M059J (cell line): ENCODE results near the gene DIRAS2. TPM values are rescaled to one million over a fixed set of nuclear protein-coding genes. Genes with fewer than 3 reads are reported as not detected.
A peak's percentile ranks its signal among the peaks of the same experiment; 100 is the strongest.
"Not testable (repeated sequence)": the region's sequence is repeated elsewhere in the genome, so short reads cannot be mapped to it uniquely, and the experiment has no call there.

Experiments used
- DNase-seq: peaks from one replicate; pipeline ENCODE4 v3.0.0-alpha.2; 2012; ENCODE audit warnings: low read depth
- total RNA-seq: library from RNA; depleted of rRNA; stranded (reverse); fragments of >200 nt; shearing (Covaris generic); gene quantifications from 2 replicates; pipeline ENCODE4 v1.2.3, GENCODE V29; 2014; rRNA removed

The DIRAS2 gene, protein sequence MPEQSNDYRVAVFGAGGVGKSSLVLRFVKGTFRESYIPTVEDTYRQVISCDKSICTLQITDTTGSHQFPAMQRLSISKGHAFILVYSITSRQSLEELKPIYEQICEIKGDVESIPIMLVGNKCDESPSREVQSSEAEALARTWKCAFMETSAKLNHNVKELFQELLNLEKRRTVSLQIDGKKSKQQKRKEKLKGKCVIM
- not detected in 2 replicates for total RNA-seq

DNA sequence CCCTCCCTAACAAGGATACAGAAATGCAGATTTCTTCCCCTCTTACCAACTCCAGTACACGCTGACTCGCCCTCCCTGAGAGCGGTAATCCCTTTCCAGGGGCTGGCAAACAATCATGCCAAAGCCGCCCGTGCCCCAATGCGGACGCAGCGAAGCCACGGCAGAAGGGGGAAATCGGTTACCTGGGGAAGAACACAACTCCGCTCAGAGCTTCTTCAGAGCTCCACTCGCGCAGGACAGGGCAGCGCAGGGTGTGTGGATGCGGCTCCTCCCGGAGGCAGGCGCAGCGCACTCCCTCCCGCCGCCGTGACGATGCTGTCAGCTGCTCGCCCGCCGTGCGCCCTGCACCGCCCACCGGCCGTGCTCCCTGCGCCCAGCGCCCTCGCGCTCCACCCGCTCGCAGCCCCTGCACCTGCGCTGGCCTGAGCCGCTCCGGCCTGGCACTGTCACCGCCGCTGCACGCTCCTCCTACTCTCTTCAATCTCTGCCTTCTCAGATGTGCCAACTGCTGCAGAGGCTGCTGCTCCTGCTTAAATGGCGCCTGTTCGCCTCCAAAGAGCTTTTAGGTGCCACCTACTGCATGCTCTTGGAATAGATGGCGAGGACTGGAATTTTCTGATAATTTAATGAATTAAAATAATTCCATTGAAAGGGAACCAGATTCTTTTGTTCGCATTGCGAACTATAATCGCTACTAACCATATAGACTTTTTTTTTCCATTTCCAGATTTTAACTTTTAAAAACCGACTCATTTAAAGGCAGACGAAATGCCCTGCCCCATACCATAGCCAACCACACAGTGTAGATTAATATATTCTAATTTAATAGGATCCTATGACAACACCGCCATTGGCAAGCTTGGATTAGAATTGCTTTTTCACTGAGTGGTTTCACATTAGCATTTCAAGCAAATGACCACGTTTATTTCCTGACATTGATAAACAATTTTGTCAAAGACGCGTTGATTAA, at the start of gene DIRAS2:
Gene DIRAS2, minus strand, starts transcription at position 255 of the 970 bp plus-strand sequence. CDS start 28,997 bp downstream, outside the sequence.
- peak; percentile 35 for DNase-seq

DNA sequence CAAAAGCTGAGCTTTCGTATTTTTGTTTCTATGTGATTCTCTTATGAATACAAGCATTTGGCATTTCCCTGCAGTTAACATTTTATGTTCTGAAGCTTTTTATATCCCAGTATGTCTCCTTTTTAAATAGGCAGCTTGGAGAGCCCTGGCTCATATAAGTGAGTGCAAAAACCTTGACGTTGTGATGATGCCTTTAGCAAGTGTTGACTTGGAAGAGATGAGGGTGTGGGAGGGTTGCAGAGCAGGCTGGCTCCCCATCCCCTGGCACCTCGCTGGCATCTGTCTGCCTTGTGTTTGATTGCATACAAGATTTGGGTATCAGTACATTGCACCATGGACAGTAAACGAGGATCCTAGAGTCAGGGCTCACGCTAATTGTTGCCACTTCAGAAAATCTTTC, 42.1 kb upstream of the DIRAS2 start:
- DNase-seq, result no peak

DNA sequence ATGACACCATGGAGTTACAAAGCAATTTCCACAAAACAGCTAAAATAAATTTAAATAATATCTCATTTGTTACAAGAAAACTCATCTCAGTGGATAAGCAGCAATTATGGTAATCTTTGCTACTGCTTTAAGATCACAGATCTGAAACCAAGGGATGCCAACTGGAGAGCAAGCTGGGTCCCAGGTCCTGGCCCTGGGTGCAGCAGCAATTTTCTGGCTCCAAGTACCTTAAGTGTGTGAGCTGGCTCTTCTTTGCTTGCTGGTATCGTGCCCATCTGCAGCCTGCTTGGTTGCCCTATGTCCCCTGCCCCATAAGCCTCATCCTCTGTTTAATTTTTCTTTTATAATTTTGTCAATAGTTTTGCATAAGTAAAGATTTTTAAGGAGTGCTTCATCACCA, 41.5 kb upstream of the DIRAS2 start:
- no peak for DNase-seq

DNA sequence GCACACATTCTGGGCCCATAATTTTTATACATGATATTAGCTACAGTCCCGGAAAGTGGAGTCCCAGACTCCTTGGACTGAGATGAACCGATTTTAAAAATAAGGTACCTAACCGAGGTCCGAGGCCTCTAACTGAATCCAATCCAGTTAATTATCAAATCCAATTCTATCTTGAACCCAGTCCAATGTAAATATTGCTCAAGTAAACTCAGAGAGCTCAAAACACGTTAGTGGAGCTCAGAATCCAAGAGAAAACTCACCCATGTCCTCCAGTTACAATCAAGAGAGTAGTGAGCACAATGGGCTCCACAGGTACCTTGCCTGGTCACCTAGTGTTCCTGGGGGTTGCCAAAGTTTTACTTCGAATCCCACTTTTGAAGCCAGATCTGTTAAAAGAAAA, 37.9 kb upstream of the DIRAS2 start:
- DNase-seq, result no peak

DNA sequence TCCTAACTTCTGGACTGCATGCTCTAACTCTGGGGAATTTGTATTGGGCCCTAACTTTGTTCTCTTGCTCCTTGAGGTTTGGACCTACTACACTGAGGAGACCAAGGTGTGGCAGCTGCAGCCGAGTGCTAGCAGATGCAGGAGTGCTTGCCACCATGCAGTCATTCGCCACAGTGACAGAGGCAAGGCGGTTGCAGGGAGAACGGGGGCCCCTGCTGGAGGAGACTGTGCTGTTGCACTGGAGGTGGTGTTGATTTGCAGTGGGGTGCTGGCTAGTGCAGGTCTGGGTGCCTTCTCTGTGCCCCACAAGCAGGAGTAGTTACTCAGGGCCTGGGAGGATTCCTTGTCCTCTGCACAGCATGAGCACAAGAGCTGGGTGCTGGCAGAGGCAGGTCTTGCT, 22.4 kb upstream of the DIRAS2 start:
- no peak for DNase-seq

DNA sequence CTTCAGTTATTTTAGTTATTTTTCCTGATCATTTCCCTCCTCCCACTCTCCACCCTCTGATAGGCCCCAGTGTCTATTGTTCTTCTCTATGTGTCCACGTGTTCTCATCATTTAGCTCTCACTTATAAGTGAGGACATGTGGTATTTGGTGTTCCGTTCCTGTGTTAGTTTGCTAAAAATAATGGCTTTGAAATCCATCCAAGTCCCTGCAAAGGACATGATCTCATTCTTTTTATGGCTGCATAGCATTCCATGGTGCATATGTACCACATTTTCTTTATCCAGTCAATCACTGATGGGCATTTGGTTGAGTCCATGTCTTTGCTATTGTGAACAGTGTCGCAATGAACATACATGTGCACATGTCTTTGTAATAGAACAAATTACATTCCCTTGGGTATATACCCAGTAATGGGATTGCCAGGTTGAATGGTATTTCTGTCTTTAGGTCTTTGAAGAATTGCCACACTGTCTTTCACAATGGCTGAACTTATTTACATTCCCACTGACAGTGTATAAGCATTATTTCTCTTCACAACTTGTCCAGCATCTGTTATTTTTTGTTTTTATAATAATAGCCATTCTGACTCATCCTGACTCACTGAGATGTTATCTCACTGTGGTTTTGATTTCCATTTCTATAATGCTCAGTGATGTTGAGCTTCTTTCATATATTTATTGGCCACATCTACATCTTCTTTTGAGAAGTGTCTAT, 17.2 kb upstream of the DIRAS2 start:
- peak; percentile 61 for DNase-seq

DNA sequence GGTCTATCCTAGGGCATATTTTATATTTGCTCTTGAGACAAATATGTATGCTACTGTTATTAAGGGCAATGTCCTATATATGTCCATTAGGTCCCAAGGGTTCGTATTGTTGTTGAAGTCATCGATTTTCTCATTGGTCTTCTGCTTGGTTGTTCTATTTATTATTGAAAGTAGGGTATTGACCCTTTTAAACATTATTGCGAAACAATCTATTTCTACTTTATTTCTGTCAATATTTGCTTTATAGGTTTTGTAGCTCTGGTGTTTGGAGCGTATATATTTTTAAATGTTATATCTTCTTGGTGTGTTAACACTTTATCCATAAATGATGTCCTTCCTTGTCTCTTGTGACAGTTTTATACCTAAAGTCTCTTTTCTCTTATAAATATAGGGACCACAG, 16.2 kb upstream of the DIRAS2 start:
- DNase-seq, result no peak

DNA sequence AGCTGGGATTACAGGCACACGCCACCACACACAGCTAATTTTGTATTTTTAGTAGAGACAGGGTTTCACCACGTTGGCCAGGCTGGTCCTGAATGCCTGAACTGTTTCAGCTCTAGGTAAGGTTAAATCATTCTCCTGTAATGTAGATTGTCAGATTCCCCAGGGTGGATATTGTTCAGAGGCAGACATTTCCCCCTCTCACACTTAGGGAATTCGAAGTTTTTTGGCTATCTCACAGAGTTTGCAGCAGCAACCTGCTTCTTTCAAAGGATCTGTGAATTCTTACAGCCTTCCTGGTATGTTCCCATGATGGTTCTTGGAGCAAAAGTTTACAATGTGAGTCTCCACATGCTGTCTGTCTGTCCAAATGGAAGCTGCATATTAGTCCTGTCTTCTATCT, 15.6 kb upstream of the DIRAS2 start:
- DNase-seq, result no peak

DNA sequence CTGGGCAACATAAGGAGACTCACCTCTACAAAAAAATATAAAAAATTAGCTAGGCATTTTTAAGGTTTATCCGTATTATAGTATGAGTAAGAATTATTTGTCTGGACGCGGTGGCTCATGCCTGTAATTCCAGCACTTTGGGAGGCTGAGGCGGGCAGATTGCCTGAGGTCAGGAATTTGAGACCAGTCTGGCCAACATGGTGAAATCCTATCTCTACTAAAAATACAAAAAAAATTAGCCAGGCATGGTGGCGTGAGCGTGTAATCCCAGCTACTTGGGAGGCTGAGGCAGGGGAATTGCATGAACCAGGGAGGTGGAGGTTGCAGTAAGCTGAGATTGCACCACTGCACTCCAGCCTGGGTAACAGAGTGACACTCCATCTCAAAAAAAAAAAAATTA, 14.3 kb upstream of the DIRAS2 start:
- DNase-seq, result not testable (repeated sequence)

DNA sequence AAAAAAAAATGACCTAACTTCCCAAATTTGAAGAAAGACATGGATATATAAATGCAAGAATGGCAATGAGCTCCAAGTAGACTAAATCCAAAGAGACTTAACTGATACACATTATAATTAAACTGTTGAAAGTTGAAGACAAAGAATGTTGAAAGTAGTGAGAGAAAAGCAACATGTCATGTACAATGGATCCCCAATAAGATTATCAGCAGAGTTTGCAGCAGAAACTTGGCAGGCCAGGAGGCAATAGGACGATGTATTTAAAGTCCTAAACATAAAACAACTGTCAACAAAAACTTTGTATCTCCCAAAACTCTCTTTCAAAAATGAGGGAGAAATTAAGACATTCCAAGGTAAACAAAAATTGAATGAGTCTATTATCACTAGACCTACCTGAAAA, 8.6 kb upstream of the DIRAS2 start:
- DNase-seq, result no peak

DNA sequence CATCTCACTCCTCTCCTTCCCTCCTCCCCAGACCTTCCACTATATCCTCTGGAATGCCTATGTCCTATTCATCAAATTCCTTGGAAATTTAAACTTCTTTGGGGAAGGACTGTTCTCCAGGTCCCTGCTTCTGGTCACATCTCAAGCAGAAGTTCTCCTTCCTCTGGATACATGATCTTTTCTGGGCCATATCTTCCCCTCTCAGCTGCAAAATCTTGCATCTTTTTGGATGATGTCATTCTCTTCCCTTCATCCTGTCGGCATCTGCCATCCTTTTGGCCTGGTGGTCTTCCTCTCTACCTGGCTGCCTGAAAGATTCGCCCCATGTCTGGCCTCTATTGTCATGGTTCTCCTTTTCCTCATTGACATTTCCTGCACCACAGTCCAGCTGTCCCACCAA, 5.2 kb upstream of the DIRAS2 start:
- DNase-seq, result no peak

DNA sequence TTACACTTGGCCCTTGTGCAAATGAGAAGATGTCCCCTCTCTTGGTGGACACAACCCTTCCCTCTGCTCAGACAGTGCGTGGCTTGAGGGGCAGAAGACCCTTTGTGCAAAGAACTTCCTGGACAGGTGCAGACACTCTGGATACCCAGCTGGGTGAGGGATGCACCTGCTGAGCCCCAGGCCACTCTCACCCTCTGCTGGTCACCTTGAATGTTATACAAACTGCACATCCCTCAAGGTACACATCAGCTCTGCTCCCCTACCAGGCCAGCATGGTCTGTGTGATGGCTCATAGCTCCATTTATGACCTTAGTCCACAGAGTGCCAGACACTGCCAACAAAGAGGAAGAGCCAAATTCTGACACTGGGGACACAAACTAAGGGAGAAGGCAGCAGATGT, 3.1 kb upstream of the DIRAS2 start:
- no peak for DNase-seq

DNA sequence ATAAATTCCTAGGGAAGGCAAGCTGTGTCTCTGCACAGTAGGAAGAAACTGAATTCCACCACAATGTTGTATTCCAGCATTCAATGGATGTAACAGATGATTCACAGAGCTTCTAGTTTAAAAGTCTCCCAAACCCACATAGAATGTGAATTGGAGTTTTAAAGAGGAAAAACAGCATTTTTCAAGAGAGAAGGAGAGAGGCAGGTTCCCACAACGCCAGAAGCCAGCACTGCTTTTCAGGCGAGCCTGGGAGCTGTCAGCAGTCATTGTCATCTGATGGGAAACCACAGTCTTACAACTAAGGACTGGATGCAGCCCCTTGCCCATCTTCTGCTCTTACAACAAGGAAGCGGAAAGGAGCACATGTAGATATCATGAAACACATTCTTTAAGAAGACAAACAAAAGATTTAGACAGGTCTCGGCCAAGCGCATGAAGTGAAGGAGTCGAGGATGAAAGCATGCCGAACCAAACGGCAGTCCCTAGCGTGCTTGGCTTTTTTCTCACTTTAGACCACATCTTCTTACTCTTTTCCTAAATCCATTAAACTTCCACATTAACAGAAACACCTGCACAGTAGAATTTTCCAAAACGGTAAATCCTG, 638 bp downstream of the DIRAS2 start:
- no peak for DNase-seq

DNA sequence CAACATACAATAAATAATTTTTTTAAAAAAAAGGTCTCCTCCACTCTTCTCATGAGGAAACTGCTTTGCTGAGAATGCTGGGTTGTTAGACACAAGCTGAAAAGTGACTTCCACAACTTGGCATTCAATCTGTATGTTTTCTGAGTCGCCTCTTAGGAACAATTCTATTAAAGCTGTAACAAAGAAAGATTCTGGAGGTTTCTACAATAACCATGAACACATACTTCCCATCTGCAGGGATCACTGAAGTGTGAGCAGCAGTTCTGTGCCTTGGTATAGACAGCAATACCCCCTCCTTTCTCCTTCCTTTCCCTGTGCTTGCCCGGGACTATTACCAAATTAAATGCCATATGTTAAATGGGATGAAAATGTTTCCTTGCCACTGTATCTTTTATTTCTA, 1.5 kb downstream of the DIRAS2 start:
- DNase-seq, result no peak

DNA sequence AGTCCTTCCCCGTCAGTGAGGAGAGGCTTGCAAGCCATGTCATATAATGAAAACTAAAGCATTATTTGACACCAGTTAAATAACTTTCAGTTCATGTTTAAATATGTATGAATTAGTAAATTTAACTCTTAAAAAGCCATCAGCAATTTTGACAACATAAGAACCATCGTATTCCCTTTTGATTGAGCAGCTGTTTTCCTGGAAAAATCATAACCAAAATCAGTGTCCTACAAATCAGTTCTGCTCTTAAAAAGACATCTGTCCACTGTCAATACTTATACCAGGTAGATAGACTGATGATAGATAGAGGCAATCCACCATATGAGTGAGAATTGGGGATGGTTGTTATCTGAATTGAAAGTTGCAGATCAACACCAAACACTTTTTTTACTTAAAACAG, 2.3 kb downstream of the DIRAS2 start:
- no peak for DNase-seq

DNA sequence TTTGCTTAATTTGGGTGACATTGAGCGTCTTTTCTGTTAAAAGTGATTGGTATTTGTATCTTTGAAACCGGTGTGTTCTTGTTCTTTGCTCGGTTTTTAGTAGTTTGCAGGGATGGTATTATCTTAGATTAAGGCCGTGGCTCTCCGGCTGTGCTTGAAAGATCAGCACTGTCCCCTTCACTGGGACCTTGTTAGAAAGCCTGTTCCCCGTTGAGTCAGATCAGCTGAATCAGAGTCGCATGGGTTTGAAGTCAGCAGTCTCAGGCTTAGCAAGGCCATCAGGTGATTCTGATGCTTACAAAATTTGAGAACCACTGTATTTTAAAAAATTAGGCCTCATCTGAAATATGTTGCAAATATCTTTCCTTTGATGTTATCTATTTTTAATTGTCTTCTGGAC, 5.0 kb downstream of the DIRAS2 start:
- no peak for DNase-seq

DNA sequence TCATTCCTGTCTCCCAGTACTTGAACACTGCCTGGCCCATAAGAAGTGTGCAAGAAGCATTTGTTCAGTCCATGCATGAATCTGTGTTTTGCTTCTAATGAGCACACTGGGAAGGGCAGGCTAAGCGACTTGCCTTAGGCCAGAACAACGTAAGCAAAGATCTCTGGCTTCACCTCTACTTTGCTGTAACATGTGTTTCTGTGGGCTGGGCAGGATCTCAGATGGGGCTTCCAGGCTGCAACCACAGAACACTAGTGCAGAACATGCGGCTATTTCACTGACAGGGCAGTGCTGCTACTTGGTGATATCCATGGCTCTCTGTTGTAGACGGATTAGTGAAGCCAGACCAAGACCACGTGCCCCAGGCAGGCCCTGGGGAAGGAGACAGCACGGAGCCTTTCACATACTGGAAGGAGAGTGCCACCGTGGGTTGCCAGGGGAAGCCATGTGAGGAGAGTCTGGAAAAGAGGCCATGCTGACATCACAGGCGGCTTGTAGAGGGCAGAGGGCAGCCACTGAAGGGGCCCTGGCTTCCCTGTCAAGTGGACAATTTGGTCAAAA, 9.9 kb downstream of the DIRAS2 start:
- no peak for DNase-seq

DNA sequence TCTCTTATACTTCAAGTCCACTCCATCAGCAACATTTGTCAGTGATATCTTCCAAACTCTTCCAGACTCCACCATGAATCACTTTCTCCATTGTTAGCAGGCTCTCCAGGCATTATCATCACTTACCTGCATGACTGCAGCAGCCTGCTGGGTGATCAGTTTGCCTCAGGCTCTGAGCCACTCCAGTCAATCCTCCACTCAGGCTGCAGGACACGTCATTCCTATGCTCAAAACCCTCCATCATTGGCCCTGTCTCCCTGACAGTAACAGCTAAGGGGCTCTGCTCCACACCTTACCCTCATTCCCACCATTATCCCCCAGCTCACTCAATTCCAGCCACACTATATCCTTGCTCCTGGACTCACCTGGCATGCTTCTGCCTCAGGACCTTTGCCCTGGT, 10.7 kb downstream of the DIRAS2 start:
- DNase-seq, result no peak

DNA sequence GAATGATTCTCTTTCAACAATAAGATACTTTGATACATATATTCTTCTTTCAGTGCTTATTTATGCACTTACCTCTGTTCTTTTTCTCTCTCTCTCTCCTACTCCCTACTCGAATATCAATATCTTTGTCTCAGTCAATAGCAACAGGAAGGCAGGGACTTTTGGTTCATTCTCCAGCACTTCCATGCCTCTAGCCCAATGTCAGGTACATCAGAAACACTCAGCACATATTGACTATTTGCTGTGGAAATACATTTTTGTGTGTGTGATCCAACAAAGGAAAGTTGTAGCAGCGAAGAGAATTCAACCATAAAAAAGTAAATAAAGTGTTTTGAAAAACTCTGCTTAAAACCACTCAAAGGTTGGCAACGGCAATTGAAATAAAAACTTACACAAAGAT, 12.6 kb downstream of the DIRAS2 start:
- no peak for DNase-seq

DNA sequence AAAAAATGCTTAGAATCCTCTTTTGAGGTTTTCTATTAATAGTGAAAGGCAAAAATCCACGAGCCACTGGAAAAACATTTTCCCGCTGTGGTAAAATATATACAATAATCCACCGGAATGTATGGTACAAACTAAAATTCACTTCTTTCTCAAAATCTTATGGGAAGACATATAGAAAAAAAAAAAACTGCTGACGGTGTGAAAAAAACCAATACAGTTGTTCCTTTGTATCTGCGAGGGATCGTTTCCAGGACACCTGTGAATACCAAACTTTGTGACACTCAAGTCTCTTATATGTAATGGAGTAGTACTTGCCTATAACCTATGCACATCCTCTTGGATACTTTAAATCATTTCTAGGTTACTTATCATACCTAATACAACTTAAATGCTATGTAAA, 13.3 kb downstream of the DIRAS2 start:
- DNase-seq, result no peak

DNA sequence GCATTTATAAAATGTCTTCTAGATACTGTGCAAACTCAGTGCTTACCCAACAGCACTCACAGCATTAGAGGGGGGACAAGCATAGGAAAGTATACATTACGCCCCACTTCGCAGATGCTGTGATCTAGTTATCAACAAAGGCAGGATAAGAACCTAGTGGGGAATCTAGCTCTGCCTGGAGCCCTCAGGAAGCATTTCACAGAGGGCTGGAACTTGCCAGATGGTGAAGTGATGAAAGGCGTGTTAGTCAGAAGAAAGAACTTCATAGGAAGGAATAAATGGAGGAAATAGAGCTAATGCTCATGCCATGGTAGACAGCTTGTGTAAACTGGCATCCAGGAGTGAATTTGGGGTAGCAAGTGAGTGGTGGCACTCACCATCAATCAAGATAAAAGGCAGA, 25.8 kb downstream of the DIRAS2 start:
- DNase-seq, result no peak

DNA sequence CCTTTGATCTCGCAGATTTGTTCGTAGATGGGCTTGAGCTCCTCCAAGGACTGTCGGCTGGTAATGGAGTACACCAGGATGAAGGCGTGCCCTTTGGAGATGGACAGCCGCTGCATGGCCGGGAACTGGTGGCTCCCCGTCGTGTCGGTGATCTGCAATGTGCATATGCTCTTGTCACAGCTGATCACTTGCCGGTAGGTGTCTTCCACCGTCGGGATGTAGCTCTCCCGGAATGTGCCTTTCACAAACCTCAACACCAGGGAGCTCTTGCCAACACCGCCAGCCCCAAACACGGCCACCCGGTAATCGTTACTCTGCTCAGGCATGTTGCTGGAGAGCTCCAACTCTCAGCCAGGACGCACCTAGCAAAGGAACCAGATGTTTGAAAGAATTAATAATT, 29.1 kb downstream of the DIRAS2 start:
- DNase-seq, result no peak
